Peyer's patch (tissue), 4 donors: ENCODE results near the gene ZNF236.
A peak's percentile ranks its signal among the peaks of the same experiment; 100 is the strongest.

ENCODE experiments used
- POLR2A ChIP-seq, 2 donors: fragments of 450-650 bp; IDR thresholded peaks; one replicate each; pipeline ENCODE4 v1.5.1; 2017; ENCODE audit warnings: antibody characterized with exemption in 2 of 2, mild to moderate bottlenecking in 2 of 2, moderate library complexity in 2 of 2
- TF ChIP-seq, protein P1 (sequence below), 6 experiments: fragments of 450-650 bp in 4 of 6; fragments of 200-600 bp in 2 of 6; sonication (generic) in 1 of 6; IDR thresholded peaks; one replicate each; pipeline ENCODE4 v1.5.1; 2017 to 2019; ENCODE audit warnings: antibody characterized with exemption in 6 of 6, mild to moderate bottlenecking in 3 of 6, moderate library complexity in 1 of 6

DNA sequence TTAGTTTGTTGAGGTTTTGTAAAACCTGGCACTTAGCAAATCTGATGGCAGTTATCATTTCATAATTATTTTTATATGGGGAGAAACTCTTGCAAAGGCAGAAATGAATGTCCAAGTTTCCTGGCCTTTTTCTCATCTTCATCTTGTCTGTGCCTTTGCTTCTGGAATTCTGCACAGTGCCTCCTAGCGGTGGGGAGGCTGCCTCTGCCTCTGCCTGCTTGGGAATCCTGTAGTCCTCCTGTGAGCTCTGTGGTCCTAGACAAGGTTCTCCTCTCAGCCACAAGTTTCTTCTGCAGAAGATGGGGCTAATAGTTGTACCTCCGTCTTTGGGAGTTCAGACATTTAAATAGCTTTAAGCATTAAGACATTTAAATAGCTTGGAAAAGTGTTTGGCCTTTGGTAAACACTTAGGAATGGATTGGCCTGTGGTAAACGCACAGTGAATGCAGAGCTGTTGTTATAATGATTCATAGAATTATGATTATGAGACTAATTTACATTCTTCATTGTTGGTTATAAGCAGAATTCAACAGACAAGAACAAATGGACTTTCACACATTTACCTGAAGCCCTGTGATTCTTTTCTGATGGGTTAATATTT lies 101.2 kb downstream of the ZNF236 start:
- TF ChIP-seq, protein P1, sequence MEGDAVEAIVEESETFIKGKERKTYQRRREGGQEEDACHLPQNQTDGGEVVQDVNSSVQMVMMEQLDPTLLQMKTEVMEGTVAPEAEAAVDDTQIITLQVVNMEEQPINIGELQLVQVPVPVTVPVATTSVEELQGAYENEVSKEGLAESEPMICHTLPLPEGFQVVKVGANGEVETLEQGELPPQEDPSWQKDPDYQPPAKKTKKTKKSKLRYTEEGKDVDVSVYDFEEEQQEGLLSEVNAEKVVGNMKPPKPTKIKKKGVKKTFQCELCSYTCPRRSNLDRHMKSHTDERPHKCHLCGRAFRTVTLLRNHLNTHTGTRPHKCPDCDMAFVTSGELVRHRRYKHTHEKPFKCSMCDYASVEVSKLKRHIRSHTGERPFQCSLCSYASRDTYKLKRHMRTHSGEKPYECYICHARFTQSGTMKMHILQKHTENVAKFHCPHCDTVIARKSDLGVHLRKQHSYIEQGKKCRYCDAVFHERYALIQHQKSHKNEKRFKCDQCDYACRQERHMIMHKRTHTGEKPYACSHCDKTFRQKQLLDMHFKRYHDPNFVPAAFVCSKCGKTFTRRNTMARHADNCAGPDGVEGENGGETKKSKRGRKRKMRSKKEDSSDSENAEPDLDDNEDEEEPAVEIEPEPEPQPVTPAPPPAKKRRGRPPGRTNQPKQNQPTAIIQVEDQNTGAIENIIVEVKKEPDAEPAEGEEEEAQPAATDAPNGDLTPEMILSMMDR (IDR thresholded peaks at IDR 0.05) = peak in 4 of 6 experiments; percentile 17 to 43 (median 23)
- no peak for TF ChIP-seq POLR2A (IDR thresholded peaks at IDR 0.05)
